GM20000 (cell line): ENCODE data around the gene DAND5.

ENCODE experiments used
- DNase-seq: peaks from one replicate; pipeline ENCODE4 v3.0.0; 2012; ENCODE audit warnings: low spot score
- CTCF ChIP-seq: IDR thresholded peaks from 2 replicates; pipeline ENCODE4 v1.5.1; 2012; ENCODE audit warnings: mild to moderate bottlenecking, control low read depth; ENCODE audit errors: extremely low read depth, missing control alignments

DAND5 gene

GRCh38 chr19:12933287-12934072, 35.9 kb upstream of the DAND5 start, which contains the start of gene FARSA:
FARSA (minus strand) TSS chr19:12933711; CDS start chr19:12933696, 15 bp downstream.
- TF ChIP-seq CTCF: no peak

DNA sequence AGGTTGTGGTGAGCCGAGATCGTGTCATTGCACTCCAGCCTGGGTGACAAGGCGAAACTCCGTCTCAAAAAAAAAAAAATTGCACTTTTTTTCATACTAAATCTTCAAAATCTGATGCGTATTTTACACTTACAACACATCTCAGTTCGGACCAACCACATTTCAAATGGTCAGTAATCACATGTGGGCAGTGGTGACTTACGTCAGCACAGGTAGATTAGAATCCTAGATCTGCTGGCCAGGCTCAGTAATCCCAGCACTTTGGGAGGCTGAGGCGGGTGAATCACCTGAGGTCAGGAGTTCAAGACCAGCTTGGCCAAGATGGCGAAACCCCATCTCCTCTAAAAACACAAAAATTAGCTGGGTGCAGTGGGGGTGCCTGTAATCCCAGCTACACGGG, 34.3 kb upstream of the DAND5 start:
- DNase-seq: no peak
- no peak for TF ChIP-seq CTCF

More at GRCh38 chr19:12933287-12934072, 35.9 kb upstream of the DAND5 start, which contains the start of gene FARSA:
- peak; percentile 92 for DNase-seq

GRCh38 chr19:12936582-12936981, 32.8 kb upstream of the DAND5 start:
- no peak for DNase-seq

DNA sequence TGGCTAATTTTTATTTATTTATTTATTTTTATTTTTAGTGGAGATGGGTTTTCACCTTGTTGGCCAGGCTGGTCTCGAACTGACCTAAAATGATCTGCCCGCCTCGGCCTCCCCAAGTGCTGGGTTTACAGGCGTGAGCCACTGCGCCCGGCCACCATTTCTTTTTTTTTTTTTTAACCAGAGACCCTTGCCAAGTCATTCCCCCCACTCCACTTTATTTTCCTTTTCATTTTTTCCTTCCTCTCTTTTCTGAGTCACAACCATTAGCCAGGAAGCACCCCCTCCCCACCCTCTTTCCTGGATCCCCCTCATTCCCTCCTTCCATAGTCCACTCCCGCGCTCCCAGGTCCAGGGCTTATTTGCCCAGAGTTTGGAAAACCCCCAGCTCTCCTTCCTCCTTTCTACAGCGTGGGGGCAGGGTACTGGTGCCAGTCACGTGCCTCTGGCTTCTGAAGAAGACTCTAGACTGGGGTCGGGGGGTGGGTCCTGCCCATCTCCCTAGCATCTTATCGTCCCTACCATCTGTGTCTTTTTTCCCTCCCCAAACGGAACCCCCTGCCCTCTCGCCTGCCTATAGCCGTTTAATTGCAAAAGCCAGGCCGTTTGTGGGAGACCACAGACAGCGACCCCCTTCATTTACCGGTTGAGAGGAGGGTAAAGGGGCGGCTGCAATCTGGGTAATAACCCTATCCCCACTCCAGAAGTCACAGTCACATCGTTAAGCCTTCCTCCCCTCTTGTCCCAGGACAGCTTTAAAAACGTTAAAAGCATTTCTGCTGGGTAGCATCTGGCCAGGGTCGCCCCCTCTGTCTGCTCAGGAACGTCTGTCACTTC, 32.1 kb upstream of the DAND5 start:
- no peak for TF ChIP-seq CTCF
- no peak for DNase-seq

More at GRCh38 chr19:12936582-12936981, 32.8 kb upstream of the DAND5 start:
- TF ChIP-seq CTCF: no peak

GRCh38 chr19:12937927-12938778, 31.2 kb upstream of the DAND5 start, which contains the start of gene CALR:
CALR (plus strand) TSS chr19:12938609; CDS start chr19:12938680, 71 bp downstream.
- peak; percentile 96 for DNase-seq
- no peak for TF ChIP-seq CTCF

- DNase-seq: peak; percentile 36
- TF ChIP-seq CTCF: no peak
Observed at GRCh38 chr19:12938779-12939601, 30.4 kb upstream of the DAND5 start.
